Sigmoid colon (tissue), 4 donors: ENCODE results near the gene OTOP3.
A peak's percentile ranks its signal among the peaks of the same experiment; 100 is the strongest.

ENCODE experiments used
- POLR2A ChIP-seq, 2 donors: fragments of 450-650 bp; IDR thresholded peaks; one replicate each; pipeline ENCODE4 v1.6.1; 2016; ENCODE audit warnings: antibody characterized with exemption in 2 of 2, mild to moderate bottlenecking in 2 of 2, moderate library complexity in 2 of 2
- POLR2AphosphoS5 ChIP-seq, 4 donors: sonication (generic); formaldehyde crosslinking; IDR thresholded peaks; one replicate each; pipeline ENCODE4 v1.6.1; 2017; ENCODE audit warnings: antibody characterized with exemption in 4 of 4
- TF ChIP-seq, protein P1 (sequence below), 4 experiments: fragments of 450-650 bp in 3 of 4; fragments of 200-600 bp in 1 of 4; IDR thresholded peaks; one replicate each; pipeline ENCODE4 v1.5.1; 2016 to 2019; ENCODE audit warnings: antibody characterized with exemption in 4 of 4, mild to moderate bottlenecking in 3 of 4, moderate library complexity in 2 of 4

DNA sequence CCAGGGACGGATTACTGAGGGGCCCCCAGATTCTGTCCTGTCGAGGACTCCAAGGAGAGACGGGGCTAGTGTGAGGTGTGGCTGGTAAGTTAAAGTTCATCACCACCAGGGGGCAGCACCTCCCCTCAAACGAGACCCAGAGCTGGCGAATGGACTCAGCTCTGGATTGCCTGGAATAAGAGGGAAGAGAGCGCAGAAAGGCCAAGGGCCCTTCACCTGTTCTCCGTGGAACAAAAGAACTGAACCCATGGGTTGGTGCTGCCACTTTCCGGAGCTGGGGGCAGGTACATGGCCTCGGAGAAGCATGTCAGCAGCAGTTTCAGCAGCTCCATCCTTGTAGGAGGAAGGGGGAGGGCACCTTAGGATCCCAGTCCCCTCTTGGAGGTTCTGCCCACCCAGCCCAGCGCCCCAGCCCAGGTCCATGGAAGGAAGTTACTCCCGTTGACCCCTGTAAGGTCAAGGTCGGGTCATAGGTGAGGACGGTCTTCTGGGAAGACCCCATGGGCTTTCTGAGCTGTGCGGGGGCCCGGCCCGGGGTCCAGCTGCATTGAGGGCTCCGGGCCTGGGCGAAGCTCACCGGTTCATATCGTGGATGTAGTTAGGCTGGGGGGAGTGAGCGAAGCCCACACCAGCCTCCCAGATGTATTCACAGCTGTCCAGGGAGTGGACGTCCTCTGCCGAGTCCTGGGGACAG, 26.1 kb downstream of the OTOP3 start:
- TF ChIP-seq POLR2A (IDR thresholded peaks at IDR 0.05) = no peak
- TF ChIP-seq POLR2AphosphoS5 (IDR thresholded peaks at IDR 0.05) = no peak
- TF ChIP-seq, protein P1, sequence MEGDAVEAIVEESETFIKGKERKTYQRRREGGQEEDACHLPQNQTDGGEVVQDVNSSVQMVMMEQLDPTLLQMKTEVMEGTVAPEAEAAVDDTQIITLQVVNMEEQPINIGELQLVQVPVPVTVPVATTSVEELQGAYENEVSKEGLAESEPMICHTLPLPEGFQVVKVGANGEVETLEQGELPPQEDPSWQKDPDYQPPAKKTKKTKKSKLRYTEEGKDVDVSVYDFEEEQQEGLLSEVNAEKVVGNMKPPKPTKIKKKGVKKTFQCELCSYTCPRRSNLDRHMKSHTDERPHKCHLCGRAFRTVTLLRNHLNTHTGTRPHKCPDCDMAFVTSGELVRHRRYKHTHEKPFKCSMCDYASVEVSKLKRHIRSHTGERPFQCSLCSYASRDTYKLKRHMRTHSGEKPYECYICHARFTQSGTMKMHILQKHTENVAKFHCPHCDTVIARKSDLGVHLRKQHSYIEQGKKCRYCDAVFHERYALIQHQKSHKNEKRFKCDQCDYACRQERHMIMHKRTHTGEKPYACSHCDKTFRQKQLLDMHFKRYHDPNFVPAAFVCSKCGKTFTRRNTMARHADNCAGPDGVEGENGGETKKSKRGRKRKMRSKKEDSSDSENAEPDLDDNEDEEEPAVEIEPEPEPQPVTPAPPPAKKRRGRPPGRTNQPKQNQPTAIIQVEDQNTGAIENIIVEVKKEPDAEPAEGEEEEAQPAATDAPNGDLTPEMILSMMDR (IDR thresholded peaks at IDR 0.05) = peak; percentile 61 to 85 (median 70)
